ENCODE measurements around the gene PCBP2. TPM values are rescaled to one million over a fixed set of nuclear protein-coding genes. Genes with fewer than 3 reads are reported as not detected.

The PCBP2 gene
- total RNA-seq, 4 donors from 2014 or later = 275 to 374 (median 365) TPM

- peak overlapping the region in 1 of 4 donors; percentile 44 for H3K27ac ChIP-seq (replicated peaks in 1 of 4)
- intact Hi-C loops (cut with DNase I) = loop anchor here (5.0 kb wide), 2 partner anchors 56 to 156 kb away; partner anchors contain the start of gene PCBP2
- TF ChIP-seq POLR2A (IDR thresholded peaks at IDR 0.05; ENCODE audit: low read depth) (no peak), POLR2AphosphoS5 (IDR thresholded peaks at IDR 0.05) (peak; percentile 53 to 65), EP300 (IDR thresholded peaks at IDR 0.05) (no peak), CTCF (IDR thresholded peaks at IDR 0.05) (peak; percentile 88 to 97 (median 92))
- DNase-seq (ENCODE audit: extremely low spot score) = peak; percentile 97
- no peaks in the 10 kb centered on the region for H3K27me3 ChIP-seq
- H3K36me3 ChIP-seq = peaks cover 30 to 89% (median 67%) of the 10 kb centered on the region in 4 donors
- H3K4me1 ChIP-seq = peaks cover 6 to 24% (median 12%) of the 10 kb centered on the region in 4 donors
- WGBS = 25% methylated on average over 7 of the region's 7 CpGs
- H3K4me3 ChIP-seq = no peak overlapping the region
- H3K9me3 ChIP-seq = no peaks in the 10 kb centered on the region
Observed at GRCh38 chr12:53508534-53509170, 56.8 kb downstream of the PCBP2 start.

DNA sequence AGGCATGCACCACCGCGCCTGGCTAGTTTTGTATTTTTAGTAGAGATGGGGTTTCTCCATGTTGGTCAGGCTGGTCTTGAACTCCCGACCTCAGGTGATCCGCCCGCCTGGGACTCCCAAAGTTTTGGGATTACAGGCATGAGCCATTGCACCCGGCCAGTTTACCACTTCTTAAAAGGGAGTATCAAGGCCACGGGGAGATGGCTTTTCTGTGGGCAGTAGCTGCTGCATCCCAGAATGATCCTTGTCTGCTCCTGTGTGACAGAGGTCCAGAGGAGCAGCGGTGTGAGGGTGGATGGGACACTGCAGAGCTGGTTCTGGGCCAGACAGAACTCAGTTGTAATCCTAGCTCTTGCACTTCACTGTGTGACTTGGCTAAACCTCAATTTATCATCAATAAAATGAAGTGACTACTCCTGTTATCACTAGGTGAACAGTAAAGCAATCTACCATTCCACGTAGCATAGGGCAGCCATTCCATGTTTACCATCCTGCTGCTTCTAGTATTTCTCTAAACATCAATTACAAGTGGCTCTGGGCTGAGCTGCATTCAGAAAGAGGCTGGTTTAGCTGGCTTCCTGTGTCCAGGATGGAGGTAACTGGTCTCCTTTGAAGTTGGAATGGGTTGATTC lies 58.4 kb downstream of the PCBP2 start:
- Histone ChIP-seq H3K27me3 (no peaks in the 10 kb centered on the region), H3K9me3 (no peaks in the 10 kb centered on the region), H3K27ac (replicated peaks in 1 of 4) (no peak overlapping the region), H3K36me3 (peaks cover 44 to 89% (median 75%) of the 10 kb centered on the region in 4 donors), H3K4me1 (peaks cover 6 to 15% (median 9%) of the 10 kb centered on the region in 4 donors), H3K4me3 (no peak overlapping the region)
- DNase-seq (ENCODE audit: extremely low spot score) = no peak
- TF ChIP-seq CTCF (IDR thresholded peaks at IDR 0.05) (no peak), POLR2A (IDR thresholded peaks at IDR 0.05; ENCODE audit: low read depth) (no peak), POLR2AphosphoS5 (IDR thresholded peaks at IDR 0.05) (peak in 1 of 2 donors; percentile 7), EP300 (IDR thresholded peaks at IDR 0.05) (no peak)
- 83% methylated on average over 4 of the region's 9 CpGs for WGBS
- intact Hi-C loops (cut with DNase I) = no loop called here

DNA sequence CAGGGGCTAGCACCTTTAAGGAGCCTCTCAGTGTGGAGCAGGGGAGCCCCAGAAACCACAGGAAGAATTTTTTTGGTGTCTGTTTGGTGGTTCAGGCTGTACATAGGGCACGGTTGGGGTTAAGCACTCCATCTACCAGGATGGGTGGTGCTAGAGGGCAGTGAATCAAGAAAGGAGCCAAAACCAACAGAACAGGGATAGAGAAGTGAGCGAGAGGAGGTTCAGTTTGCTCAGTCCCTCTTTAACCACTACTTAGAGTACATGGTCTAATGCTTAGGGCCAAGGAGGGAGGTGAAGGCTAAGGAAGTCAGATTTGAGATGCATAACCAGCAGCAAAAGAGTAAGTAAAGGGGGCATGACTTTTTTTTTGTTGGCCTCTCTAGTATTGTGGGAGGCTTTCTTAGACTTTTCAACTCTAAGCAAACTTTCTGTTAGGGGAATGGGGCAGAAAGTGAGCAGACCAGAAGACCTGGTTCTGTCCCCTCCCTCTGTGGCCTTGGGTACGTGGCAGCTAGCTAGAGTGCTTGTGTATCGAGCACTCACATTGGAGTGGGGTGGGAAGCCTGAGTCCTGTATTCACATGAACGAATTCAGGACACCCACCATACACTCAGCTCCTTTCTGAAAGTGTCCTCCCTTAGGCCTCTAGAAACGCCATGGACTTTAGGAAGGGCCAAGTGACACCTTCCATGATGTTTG lies 62.0 kb downstream of the PCBP2 start:
- Histone ChIP-seq H3K4me3 (no peak overlapping the region), H3K27me3 (no peaks in the 10 kb centered on the region), H3K4me1 (peaks cover under 1 to 3% (median under 1%) of the 10 kb centered on the region in 4 donors), H3K9me3 (no peaks in the 10 kb centered on the region), H3K27ac (replicated peaks in 1 of 4) (no peak overlapping the region), H3K36me3 (peaks cover 66 to 97% (median 87%) of the 10 kb centered on the region in 4 donors)
- 79% methylated on average over 6 of the region's 6 CpGs for WGBS
- DNase-seq (ENCODE audit: extremely low spot score) = no peak
- TF ChIP-seq POLR2AphosphoS5 (IDR thresholded peaks at IDR 0.05) (no peak), EP300 (IDR thresholded peaks at IDR 0.05) (no peak), POLR2A (IDR thresholded peaks at IDR 0.05; ENCODE audit: low read depth) (no peak), CTCF (IDR thresholded peaks at IDR 0.05) (no peak)
- intact Hi-C loops (cut with DNase I) = no loop called here

GRCh38 chr12:53514628-53515290 lies 62.9 kb downstream of the PCBP2 start:
- 71% methylated on average over 6 of the region's 6 CpGs for WGBS
- DNase-seq (ENCODE audit: extremely low spot score) = no peak

More at GRCh38 chr12:53514628-53515290, 62.9 kb downstream of the PCBP2 start:
- no peak overlapping the region for H3K4me3 ChIP-seq
- peaks cover 66 to 100% (median 96%) of the 10 kb centered on the region in 4 donors for H3K36me3 ChIP-seq
- no peak overlapping the region for H3K27ac ChIP-seq (replicated peaks in 1 of 4)
- intact Hi-C loops (cut with DNase I) = no loop called here
- TF ChIP-seq POLR2AphosphoS5 (IDR thresholded peaks at IDR 0.05) (no peak), CTCF (IDR thresholded peaks at IDR 0.05) (no peak), EP300 (IDR thresholded peaks at IDR 0.05) (no peak), POLR2A (IDR thresholded peaks at IDR 0.05; ENCODE audit: low read depth) (no peak)
- H3K9me3 ChIP-seq = no peaks in the 10 kb centered on the region
- no peaks in the 10 kb centered on the region for H3K4me1 ChIP-seq
- no peaks in the 10 kb centered on the region for H3K27me3 ChIP-seq

All from esophagus muscularis mucosa (tissue), 4 donors.